HEK293 (cell line): Measurements from ENCODE around the gene ADAMTS13.

ENCODE experiments used
- CTCF ChIA-PET: fragments of 350-600 bp; formaldehyde crosslinking; extraction: SDS; loops from one replicate; lab custom pipeline; 2021; ENCODE audit warnings: antibody characterized with exemption; lab: Yijun Ruan, JAX
- POLR2A ChIA-PET: fragments of 300-600 bp; formaldehyde crosslinking; extraction: SDS; loops from one replicate; lab custom pipeline; 2020; ENCODE audit warnings: antibody characterized with exemption, inconsistent platforms; lab: Yijun Ruan, JAX
- H3K27ac ChIP-seq: fragments of 200-500 bp; sonication (Bioruptor generic); 2 replicates; pipeline ENCODE4 v1.5.1; 2014; ENCODE audit warnings: low read depth, low read length, control low read depth, inconsistent platforms; ENCODE audit errors: extremely low read depth
- H3K36me3 ChIP-seq, 2 experiments: fragments of 200-500 bp in 1 of 2; sonication (Bioruptor generic) in 1 of 2; 1 replicate in 1 of 2; 2 replicates in 1 of 2; pipeline ENCODE4 v1.5.1; 2014 to 2017; ENCODE audit warnings: inconsistent platforms in 2 of 2, low read length in 2 of 2; ENCODE audit not compliant: control insufficient read depth in 2 of 2, insufficient read depth in 1 of 2
- H3K4me1 ChIP-seq: fragments of 200-500 bp; sonication (Bioruptor generic); 2 replicates; pipeline ENCODE4 v1.5.1; 2014; ENCODE audit warnings: mild to moderate bottlenecking, low read length, inconsistent platforms; ENCODE audit not compliant: control insufficient read depth, insufficient read depth
- H3K4me3 ChIP-seq: 2 replicates; pipeline ENCODE4 v1.5.1; 2011; ENCODE audit warnings: low read depth, mild to moderate bottlenecking, control low read depth, low read length, moderate library complexity
- H3K9me3 ChIP-seq: fragments of 200-500 bp; sonication (Bioruptor generic); 2 replicates; pipeline ENCODE4 v1.5.1; 2014; ENCODE audit warnings: low read depth, low read length, inconsistent platforms; ENCODE audit not compliant: control insufficient read depth, insufficient read depth
- EGR2 ChIP-seq: fragments of 450-650 bp; formaldehyde crosslinking; IDR thresholded peaks from 2 replicates; pipeline ENCODE4 v1.5.1; 2016; ENCODE audit warnings: low read depth, missing biosample characterization, missing genetic modification characterization
- MZF1 ChIP-seq: fragments of 450-650 bp; formaldehyde crosslinking; IDR thresholded peaks from 2 replicates; pipeline ENCODE4 v1.5.1; 2017; ENCODE audit warnings: missing biosample characterization, missing genetic modification characterization, borderline replicate concordance
- ZFHX2 ChIP-seq: fragments of 450-650 bp; formaldehyde crosslinking; conservative IDR thresholded peaks from 2 replicates; pipeline ENCODE4 v1.5.1; 2016; ENCODE audit warnings: missing biosample characterization, missing genetic modification characterization
- ZIC2 ChIP-seq: fragments of 450-650 bp; formaldehyde crosslinking; IDR thresholded peaks from 2 replicates; pipeline ENCODE4 v1.5.1; 2016; ENCODE audit warnings: missing biosample characterization, missing genetic modification characterization
- ZNF221 ChIP-seq: fragments of 450-650 bp; formaldehyde crosslinking; IDR thresholded peaks from 2 replicates; pipeline ENCODE4 v1.5.1; 2017; ENCODE audit warnings: missing biosample characterization, missing genetic modification characterization, borderline replicate concordance
- ZNF24 ChIP-seq: fragments of 450-650 bp; formaldehyde crosslinking; IDR thresholded peaks from 2 replicates; pipeline ENCODE4 v1.5.1; 2016; ENCODE audit warnings: missing biosample characterization, missing genetic modification characterization
- ZNF366 ChIP-seq: fragments of 450-650 bp; formaldehyde crosslinking; conservative IDR thresholded peaks from 2 replicates; pipeline ENCODE4 v1.5.1; 2016; ENCODE audit warnings: missing biosample characterization, missing genetic modification characterization
- ZNF426 ChIP-seq: fragments of 450-650 bp; formaldehyde crosslinking; IDR thresholded peaks from 2 replicates; pipeline ENCODE4 v1.5.1; 2017; ENCODE audit warnings: missing biosample characterization, missing genetic modification characterization, mild to moderate bottlenecking, inconsistent platforms, moderate library complexity
- TF ChIP-seq, protein P1 (sequence below): fragments of 450-650 bp; formaldehyde crosslinking; IDR thresholded peaks from 2 replicates; pipeline ENCODE4 v1.5.1; 2016; ENCODE audit warnings: missing biosample characterization, missing genetic modification characterization
- TF ChIP-seq, protein P2 (sequence below): fragments of 450-650 bp; formaldehyde crosslinking; IDR thresholded peaks from 2 replicates; pipeline ENCODE4 v1.5.1; 2016; ENCODE audit warnings: missing biosample characterization, missing genetic modification characterization
- TF ChIP-seq, protein P3 (sequence below): fragments of 450-650 bp; formaldehyde crosslinking; optimal IDR thresholded peaks from 2 replicates; pipeline ENCODE3; 2016; ENCODE audit warnings: missing biosample characterization, mild to moderate bottlenecking, missing genetic modification characterization

Gene ADAMTS13

DNA sequence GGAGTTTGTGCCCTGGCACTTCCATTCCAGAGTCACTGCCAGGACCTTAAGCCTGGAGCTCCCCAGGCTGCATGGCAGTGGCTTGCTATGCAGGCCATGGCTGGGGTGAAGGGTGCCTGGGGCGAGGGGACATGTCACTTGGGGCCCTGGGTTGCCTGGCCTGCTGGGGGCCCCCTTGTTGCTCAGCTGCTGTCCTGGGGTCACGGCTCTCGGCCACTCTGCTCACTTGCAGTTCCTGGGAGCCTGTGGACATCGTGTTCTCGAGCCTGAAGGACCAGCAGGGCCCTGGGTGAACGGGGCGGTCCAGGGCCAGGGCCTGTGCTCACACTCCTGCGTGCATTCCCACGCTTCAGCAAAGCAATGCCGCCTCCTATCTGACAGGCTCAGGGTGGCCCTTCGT is 71.3 kb downstream of the ADAMTS13 start:
- ChIA-PET CTCF (interaction anchor here (0.6 to 0.7 kb wide), 3 partner anchors 31 to 559 kb away, joined by 3 to 6 read pairs (median 3); no protein-coding TSS in a partner anchor), POLR2A (no interaction called here)
- H3K4me1 ChIP-seq = no peaks in the 10 kb centered on the region
- TF ChIP-seq ZNF221 (tag by site-specific recombination) = no peak
- no peaks in the 10 kb centered on the region for H3K36me3 ChIP-seq
- H3K27ac ChIP-seq = no peak overlapping the region
- no peaks in the 10 kb centered on the region for H3K9me3 ChIP-seq
- H3K4me3 ChIP-seq = no peak overlapping the region

DNA sequence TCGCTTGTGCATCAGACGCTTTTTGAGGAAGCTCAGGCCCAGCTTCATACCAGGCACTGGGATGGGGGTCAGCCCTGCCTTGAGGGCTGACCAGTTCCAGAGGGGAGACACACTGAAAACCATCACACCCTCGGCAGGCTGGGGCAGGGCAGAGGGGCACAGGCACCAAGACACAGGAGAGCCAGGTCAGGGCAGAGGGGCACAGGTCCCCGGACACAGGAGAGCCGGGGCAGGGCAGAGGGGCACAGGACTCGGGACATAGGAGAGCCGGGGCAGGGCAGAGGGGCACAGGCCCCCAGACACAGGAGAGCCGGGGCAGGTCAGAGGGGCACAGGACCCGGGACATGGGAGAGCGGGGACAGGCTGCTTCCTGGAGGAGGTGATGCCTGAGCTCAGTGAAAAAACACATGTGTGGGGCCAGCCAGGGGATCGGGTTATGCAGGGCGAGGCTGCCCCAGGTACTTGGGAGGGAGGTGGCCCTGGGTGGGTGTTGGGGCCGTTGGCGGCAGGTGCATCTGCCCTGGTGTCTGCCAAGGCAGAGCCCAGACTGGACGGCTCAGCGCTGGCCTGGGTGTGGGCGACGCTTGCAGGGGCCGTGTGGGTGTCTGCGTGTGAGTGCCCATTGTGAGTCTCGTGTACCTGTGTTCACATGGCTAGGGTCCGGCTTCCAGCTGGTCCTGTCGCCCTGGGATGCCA is 71.8 kb downstream of the ADAMTS13 start:
- Histone ChIP-seq H3K4me3 (no peak overlapping the region), H3K27ac (no peak overlapping the region), H3K9me3 (no peaks in the 10 kb centered on the region), H3K4me1 (no peaks in the 10 kb centered on the region), H3K36me3 (no peaks in the 10 kb centered on the region)
- ChIA-PET CTCF (interaction anchor here (0.6 to 2.6 kb wide), 5 partner anchors 8 to 558 kb away, joined by 3 to 36 read pairs (median 3); no protein-coding TSS in a partner anchor), POLR2A (no interaction called here)
- TF ChIP-seq, protein P1, sequence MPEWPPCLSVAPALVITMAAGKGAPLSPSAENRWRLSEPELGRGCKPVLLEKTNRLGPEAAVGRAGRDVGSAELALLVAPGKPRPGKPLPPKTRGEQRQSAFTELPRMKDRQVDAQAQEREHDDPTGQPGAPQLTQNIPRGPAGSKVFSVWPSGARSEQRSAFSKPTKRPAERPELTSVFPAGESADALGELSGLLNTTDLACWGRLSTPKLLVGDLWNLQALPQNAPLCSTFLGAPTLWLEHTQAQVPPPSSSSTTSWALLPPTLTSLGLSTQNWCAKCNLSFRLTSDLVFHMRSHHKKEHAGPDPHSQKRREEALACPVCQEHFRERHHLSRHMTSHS (tag by site-specific recombination) = no peak
- TF ChIP-seq ZFHX2 (tag by site-specific recombination) (peak; percentile 79), ZNF426 (no peak), EGR2 (peak; percentile 81), MZF1 (tag by site-specific recombination) (no peak)

DNA sequence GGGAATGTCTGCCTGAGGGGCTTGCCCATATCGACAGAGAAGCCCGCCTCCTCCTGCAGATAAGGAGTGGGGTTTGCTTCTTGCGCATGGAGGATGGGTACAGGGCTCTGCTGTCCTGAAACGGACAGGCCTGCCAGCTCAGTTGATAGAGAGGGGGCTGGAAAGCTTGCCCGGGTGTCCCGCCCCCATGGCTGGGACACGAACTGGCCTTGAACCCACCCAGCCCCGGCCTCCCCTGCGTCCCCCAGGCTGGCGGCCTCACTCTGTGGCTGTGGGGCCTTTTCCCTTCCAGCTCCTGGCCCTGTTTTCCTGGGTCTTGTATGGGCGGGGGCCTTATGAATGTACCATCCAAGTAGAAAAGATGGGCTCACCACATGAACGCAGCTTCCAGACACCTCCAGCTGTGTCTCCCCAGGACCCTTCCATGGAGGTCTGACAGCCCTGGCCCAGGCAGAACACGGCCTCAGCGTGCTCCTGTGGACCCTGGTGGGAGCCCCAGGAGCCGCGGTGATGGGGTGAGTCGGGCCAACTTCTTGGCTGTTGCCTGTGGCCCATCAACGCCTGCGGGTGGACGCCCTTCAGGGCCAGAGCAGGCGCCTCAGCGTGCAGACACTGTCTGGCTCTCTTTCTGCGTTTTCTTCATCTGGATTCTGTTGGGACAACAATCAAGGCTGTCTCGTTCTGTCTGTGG is 72.6 kb downstream of the ADAMTS13 start:
- Histone ChIP-seq H3K27ac (no peak overlapping the region), H3K4me1 (no peaks in the 10 kb centered on the region), H3K9me3 (no peaks in the 10 kb centered on the region), H3K36me3 (no peaks in the 10 kb centered on the region), H3K4me3 (no peak overlapping the region)
- CTCF ChIA-PET = interaction anchor here (0.6 to 2.6 kb wide), 3 partner anchors 9 to 142 kb away, joined by 3 to 36 read pairs (median 3); no protein-coding TSS in a partner anchor
- POLR2A ChIA-PET = interaction anchor here (1.2 kb wide), 1 partner anchor 45 kb away, joined by 3 read pairs; no protein-coding TSS in a partner anchor
- peak; percentile 83 for TF ChIP-seq ZIC2 (tag by site-specific recombination)
- TF ChIP-seq, protein P2, sequence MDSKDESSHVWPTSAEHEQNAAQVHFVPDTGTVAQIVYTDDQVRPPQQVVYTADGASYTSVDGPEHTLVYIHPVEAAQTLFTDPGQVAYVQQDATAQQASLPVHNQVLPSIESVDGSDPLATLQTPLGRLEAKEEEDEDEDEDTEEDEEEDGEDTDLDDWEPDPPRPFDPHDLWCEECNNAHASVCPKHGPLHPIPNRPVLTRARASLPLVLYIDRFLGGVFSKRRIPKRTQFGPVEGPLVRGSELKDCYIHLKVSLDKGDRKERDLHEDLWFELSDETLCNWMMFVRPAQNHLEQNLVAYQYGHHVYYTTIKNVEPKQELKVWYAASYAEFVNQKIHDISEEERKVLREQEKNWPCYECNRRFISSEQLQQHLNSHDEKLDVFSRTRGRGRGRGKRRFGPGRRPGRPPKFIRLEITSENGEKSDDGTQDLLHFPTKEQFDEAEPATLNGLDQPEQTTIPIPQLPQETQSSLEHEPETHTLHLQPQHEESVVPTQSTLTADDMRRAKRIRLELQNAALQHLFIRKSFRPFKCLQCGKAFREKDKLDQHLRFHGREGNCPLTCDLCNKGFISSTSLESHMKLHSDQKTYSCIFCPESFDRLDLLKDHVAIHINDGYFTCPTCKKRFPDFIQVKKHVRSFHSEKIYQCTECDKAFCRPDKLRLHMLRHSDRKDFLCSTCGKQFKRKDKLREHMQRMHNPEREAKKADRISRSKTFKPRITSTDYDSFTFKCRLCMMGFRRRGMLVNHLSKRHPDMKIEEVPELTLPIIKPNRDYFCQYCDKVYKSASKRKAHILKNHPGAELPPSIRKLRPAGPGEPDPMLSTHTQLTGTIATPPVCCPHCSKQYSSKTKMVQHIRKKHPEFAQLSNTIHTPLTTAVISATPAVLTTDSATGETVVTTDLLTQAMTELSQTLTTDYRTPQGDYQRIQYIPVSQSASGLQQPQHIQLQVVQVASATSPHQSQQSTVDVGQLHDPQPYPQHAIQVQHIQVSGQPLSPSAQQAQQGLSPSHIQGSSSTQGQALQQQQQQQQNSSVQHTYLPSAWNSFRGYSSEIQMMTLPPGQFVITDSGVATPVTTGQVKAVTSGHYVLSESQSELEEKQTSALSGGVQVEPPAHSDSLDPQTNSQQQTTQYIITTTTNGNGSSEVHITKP = no peak
- TF ChIP-seq ZNF24 (tag by site-specific recombination) = no peak
- TF ChIP-seq ZNF366 (tag by site-specific recombination) = no peak
- TF ChIP-seq, protein P3, sequence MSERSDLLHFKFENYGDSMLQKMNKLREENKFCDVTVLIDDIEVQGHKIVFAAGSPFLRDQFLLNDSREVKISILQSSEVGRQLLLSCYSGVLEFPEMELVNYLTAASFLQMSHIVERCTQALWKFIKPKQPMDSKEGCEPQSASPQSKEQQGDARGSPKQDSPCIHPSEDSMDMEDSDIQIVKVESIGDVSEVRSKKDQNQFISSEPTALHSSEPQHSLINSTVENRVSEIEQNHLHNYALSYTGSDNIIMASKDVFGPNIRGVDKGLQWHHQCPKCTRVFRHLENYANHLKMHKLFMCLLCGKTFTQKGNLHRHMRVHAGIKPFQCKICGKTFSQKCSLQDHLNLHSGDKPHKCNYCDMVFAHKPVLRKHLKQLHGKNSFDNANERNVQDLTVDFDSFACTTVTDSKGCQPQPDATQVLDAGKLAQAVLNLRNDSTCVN (tag by site-specific recombination) = no peak
